OCI-LY7 (cell line): ENCODE results near the gene SLC7A7.

ENCODE experiments used
- CTCF ChIP-seq: fragments of 200-600 bp; sonication (generic); conservative IDR thresholded peaks from 2 replicates; pipeline ENCODE4 v1.5.1; 2014; ENCODE audit warnings: mild to moderate bottlenecking, antibody characterized with exemption, low read length, moderate library complexity, mixed read lengths
- EZH2phosphoT487 ChIP-seq: fragments of 200-600 bp; sonication (generic); IDR thresholded peaks from 2 replicates; pipeline ENCODE4 v1.6.1; 2018; ENCODE audit warnings: low read depth, borderline replicate concordance, mild to moderate bottlenecking, mixed run types, antibody characterized with exemption, low read length, moderate library complexity, mixed read lengths

- TF ChIP-seq EZH2phosphoT487 (no peak), CTCF (no peak)
Observed at GRCh38 chr14:22780105-22780679, 35.0 kb downstream of the SLC7A7 start.
